ENCODE measurements around the gene DCP1A.
"Not testable (repeated sequence)": the region's sequence is repeated elsewhere in the genome, so short reads cannot be mapped to it uniquely, and the experiment has no call there.

DCP1A gene

DNA sequence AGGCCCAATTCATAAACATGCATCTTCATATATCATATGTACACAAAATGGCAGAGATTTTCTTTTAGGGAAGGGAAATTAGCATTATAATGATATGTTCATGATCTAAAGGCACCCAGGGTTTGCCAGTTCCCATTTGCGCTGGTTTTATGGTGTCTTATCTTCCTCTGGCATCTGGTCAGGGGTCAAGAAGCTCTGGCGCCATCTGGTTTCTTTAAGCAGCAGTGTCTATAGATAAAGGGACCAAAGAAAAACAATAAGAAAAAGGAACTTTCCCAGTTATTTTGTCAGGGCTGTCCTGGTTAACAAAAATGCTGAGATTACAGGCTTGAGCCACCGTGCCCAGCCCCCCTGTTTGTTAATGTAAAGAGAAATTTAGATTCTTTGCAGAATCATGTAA lies 3.3 kb upstream of the DCP1A start:
- TF ChIP-seq, protein P1, sequence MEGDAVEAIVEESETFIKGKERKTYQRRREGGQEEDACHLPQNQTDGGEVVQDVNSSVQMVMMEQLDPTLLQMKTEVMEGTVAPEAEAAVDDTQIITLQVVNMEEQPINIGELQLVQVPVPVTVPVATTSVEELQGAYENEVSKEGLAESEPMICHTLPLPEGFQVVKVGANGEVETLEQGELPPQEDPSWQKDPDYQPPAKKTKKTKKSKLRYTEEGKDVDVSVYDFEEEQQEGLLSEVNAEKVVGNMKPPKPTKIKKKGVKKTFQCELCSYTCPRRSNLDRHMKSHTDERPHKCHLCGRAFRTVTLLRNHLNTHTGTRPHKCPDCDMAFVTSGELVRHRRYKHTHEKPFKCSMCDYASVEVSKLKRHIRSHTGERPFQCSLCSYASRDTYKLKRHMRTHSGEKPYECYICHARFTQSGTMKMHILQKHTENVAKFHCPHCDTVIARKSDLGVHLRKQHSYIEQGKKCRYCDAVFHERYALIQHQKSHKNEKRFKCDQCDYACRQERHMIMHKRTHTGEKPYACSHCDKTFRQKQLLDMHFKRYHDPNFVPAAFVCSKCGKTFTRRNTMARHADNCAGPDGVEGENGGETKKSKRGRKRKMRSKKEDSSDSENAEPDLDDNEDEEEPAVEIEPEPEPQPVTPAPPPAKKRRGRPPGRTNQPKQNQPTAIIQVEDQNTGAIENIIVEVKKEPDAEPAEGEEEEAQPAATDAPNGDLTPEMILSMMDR (IDR thresholded peaks at IDR 0.05; ENCODE audit: low read depth, low read length, missing control alignments) = peak; percentile 31
- DNase-seq (ENCODE audit: extremely low read depth, low read depth) = no peak
- H3K4me3 ChIP-seq (replicated peaks; ENCODE audit: low read depth, low read length) = no peak overlapping the region

DNA sequence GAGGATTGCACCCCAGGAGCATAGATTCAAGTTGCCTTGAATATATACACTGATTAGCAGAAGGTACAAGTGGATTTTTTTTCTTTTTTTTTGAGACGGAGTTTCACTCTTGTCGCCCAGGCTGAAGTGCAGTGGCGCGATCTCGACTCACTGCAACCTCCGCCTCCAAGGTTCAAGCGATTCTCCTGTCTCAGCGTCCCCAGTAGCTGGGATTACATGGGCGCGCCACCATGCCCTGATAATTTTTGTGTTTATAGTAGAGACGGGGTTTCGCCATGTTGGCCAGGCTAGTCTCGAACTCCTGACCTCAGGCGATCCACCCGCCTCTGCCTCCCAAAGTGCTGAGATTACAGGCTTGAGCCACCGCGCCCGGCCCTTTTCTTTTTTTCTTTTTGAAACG lies 775 bp upstream of the DCP1A start:
- H3K4me3 ChIP-seq (replicated peaks; ENCODE audit: low read depth, low read length) = peak overlapping the region; percentile 98
- DNase-seq (ENCODE audit: extremely low read depth, low read depth) = not testable (repeated sequence)

DNA sequence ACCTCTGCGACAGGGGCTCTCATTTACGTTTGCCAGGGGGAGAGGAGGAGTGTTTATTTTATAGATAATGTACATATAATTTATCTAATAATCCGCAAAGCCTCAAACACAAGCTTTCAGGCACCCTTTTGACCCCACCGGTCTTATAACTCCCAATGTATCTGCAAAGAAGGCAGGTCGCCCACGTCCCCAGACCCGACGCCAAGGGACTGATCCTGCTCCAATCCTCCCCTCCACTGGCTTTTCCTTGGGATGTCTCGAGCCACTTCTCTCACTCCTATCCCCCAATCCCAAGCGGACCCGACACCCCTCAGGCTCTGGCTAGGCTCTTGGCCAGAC lies 452 bp downstream of the DCP1A start:
- no peak for DNase-seq (ENCODE audit: extremely low read depth, low read depth)
- H3K4me3 ChIP-seq (replicated peaks; ENCODE audit: low read depth, low read length) = peak overlapping the region; percentile 98
- TF ChIP-seq, protein P1 (IDR thresholded peaks at IDR 0.05; ENCODE audit: low read depth, low read length, missing control alignments) = no peak

DNA sequence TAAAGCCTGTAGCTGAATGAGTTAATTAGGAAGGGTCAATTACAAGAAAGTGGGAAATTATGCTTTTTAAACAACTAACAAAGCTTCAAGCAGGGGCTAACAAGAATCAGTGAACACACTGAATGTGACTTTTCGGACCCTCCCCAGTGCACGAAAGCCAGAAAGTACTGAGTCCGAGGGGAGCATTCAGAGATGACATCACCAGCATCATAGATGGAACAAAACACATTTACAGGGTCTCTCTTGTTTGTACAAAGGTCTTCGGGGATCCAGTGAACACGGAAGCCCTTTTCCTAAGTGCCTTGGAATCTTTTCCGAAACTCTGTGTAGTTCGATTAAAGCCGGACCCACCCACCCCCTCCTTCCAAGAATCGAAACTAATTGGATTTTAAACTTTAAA lies 829 bp downstream of the DCP1A start:
- TF ChIP-seq, protein P1 (IDR thresholded peaks at IDR 0.05; ENCODE audit: low read depth, low read length, missing control alignments) = no peak
- no peak for DNase-seq (ENCODE audit: extremely low read depth, low read depth)
- H3K4me3 ChIP-seq (replicated peaks; ENCODE audit: low read depth, low read length) = peak overlapping the region; percentile 98

DNA sequence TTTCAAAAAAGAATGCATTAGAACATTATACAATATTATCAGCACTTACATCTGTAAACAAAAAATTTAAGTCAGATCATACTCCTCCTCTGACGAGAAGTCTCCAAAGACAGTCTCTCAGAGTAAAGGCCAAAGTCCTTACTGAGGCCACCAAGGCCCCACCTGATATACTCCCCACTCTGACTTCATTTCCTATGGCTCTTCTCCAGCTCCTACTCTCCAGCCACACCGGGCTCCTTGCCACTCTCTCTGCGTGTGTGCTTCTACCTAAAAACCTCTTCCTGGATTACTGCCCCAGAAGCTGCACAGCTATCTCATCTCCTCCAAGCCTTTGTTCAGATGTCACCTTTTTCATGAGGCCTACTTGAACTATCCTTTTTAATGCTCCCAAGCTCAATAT lies 5.0 kb downstream of the DCP1A start:
- no peak overlapping the region for H3K4me3 ChIP-seq (replicated peaks; ENCODE audit: low read depth, low read length)
- no peak for DNase-seq (ENCODE audit: extremely low read depth, low read depth)
- TF ChIP-seq, protein P1 (IDR thresholded peaks at IDR 0.05; ENCODE audit: low read depth, low read length, missing control alignments) = no peak

DNA sequence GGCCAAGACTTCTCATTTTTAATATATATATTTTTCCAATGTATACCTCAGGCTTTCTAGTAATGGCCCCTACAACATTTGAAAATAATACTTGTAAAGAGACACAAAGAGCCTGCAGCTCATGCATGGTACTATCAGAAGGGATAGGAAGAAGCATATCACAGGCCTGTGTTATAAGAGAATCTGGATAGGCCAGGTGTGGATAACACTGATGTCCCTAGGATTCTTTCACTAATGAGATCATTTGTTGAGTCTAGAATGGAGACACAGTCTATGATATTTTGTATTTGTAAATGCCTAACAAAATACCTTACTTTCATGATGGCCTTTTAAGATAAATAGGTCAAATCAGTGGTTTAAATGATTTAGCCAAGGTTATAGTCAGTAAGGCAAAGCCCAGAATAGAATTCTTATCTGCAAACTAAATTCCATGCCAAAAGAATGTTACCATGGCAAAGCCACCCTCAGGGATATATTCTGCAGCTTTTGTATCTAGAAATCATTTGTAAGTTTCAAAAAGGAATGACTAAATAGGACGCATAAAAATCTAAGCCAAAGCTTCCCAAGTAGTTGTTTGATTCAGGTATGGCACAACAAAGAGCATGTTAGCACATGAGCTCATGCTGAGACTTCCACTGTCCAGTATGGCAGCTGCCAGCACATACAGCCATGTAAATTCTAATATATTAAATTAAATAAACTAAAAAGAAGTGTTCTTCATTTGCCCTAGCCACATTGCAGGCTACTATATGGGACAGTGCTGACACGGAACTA lies 10.0 kb downstream of the DCP1A start:
- no peak for DNase-seq (ENCODE audit: extremely low read depth, low read depth)
- no peak overlapping the region for H3K4me3 ChIP-seq (replicated peaks; ENCODE audit: low read depth, low read length)
- TF ChIP-seq, protein P1 (IDR thresholded peaks at IDR 0.05; ENCODE audit: low read depth, low read length, missing control alignments) = no peak

DNA sequence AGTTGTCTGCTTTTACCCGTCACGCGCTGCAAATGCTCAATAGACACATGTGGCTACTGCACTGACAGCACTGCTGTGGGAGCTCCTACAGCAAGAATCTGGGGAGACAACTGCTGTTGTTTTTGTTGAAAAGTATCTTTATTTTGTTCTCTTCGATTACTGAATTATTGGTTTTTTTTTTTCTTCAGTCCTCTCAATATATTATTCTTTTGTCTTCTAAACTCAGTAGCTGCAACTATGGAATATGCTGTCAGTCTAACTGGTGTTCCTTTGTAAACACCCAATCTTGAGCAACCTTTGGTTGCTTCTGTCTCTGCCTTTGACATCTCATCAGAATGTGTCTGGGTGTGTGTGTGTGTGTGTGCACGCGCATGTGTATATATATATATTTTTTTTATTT lies 12.6 kb downstream of the DCP1A start:
- no peak for DNase-seq (ENCODE audit: extremely low read depth, low read depth)
- H3K4me3 ChIP-seq (replicated peaks; ENCODE audit: low read depth, low read length) = no peak overlapping the region
- TF ChIP-seq, protein P1 (IDR thresholded peaks at IDR 0.05; ENCODE audit: low read depth, low read length, missing control alignments) = no peak
